HG03439 (cell line): ENCODE data around the gene GLRX5.

Experiments
- ATAC-seq: cut with Tn5 transposase; IDR thresholded peaks from one replicate; pipeline ENCODE4 v1.9.1; 2021; ENCODE audit warnings: mild to moderate bottlenecking, moderate library complexity; ENCODE audit not compliant: unreplicated experiment

The GLRX5 gene

DNA sequence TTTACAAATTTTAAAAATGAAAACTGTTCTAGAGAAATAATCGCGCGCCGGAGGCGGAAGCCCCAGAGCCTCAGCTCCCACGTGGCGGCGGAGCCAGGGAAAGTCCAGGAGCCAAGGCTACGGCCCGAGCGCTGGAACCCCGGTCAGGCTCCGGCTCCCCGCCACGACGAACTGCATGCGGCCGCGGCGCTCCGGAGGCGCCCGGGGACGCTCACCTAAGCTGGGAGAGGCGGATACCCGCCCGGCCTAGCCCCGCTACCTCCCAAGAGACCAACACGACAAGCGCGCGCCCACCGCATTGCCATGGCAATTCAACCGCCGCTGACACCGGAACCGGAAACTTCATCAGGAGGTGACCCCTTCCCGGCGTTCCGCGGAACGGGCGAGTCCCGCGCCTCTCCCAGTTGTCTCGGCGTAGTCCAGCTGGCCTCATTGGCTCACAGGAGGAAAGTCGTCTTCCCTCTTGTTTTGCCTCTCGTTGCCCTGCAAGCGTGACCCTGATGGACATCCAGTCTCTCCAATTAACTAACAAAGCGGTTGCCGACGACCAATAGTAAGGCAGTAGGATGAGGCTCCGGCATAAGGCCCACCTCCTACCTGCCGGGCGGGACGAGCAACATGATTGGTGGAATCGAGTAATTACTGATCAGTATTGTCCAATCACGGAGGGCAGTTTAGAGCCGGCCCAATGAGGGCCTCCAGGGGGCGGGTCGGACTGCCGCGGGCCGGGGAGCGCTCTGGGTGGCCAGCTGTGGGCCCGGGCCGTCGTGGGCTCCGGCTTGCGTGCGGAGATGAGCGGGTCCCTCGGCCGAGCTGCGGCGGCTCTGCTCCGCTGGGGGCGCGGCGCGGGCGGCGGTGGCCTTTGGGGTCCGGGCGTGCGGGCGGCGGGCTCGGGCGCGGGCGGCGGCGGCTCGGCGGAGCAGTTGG lies at the start of gene GLRX5:
TSS of gene GLRX5 (plus strand) at position 752 of the 927 bp plus-strand sequence. CDS start at position 792, 40 bp downstream.
- peak; percentile 91 for ATAC-seq

DNA sequence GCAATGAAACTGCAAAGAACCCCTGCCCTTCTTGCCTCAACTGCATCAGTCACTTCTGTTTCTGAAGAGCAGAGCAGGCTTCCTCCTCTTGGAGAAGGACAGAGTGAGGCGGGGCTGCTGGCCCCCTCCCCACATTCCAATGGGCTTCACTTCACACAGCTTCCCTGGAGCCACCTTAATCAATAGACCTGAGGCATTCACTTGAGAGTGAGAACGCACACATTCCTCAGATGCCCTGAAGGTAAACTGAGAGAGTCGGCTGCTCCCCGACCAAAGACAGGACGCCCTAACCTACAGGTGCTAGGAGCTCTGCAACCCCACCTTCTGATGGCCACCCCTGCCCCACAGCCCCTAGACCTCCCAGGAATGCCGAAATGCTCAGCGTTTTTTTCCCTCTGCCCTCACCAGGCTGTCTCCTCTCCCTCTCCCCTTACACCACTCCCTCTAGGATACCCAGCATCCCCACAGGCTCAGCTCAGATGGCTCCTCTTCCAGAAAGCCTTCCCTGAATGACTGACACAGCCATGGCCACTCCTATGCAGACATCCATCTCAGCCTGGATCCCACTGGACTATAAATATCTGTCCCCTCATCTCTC lies 49.5 kb upstream of the GLRX5 start:
- ATAC-seq: no peak

DNA sequence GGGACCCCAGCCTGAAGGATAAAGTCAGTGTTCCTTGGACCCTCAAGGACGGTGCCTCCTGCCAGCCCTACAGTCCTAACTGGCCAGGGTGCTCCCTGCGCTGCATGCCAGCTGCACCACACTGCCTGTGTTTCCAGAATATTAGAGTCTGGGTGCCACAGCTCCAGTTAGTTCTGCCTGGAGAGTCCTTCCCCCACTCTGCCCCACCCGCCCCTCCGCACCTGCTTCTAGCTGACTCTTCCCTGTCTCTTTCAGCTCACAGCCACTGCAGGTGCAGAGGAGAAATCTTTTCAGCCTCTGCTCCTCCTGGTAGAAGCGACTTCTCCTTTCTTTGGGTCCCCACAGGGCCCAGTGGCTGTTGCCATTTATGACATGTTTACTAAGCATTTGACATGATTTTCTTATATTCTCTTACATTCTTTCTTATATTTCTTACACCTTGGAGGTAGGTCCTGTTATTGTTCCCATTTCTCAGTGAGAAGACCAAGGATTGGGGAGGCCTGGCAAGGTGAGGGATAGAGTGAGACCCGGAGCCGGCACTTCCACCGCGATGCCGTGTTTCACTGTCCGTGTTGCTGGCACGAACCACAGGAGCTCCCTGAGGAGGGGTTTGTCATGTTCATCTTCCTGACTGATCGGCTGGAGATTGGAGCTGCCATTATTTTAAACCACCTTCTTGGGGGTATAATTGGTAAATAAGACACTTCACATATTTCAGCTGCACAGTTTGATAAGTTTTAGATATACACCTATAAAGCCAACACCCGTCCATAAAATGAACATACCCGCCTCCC lies 47.8 kb upstream of the GLRX5 start:
- no peak for ATAC-seq

DNA sequence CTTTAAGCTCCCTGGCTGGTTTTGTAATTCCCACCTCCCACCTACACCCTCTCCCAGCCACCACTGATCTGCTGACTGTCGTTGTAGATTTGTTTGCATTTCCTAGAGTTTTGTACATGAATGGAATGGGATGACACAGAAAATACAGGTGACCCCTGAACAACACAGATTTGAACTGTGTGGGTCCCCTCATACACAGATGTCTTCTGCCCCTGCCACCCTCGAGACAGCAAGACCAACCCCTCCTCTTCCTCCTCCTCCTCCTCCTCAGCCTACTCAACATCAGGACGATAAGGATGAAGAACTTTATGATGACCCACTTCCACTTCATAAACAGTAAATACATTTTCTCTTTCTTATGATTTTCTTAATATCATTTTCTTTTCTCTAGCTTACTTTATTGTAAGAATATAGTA lies 47.2 kb upstream of the GLRX5 start:
- no peak for ATAC-seq

DNA sequence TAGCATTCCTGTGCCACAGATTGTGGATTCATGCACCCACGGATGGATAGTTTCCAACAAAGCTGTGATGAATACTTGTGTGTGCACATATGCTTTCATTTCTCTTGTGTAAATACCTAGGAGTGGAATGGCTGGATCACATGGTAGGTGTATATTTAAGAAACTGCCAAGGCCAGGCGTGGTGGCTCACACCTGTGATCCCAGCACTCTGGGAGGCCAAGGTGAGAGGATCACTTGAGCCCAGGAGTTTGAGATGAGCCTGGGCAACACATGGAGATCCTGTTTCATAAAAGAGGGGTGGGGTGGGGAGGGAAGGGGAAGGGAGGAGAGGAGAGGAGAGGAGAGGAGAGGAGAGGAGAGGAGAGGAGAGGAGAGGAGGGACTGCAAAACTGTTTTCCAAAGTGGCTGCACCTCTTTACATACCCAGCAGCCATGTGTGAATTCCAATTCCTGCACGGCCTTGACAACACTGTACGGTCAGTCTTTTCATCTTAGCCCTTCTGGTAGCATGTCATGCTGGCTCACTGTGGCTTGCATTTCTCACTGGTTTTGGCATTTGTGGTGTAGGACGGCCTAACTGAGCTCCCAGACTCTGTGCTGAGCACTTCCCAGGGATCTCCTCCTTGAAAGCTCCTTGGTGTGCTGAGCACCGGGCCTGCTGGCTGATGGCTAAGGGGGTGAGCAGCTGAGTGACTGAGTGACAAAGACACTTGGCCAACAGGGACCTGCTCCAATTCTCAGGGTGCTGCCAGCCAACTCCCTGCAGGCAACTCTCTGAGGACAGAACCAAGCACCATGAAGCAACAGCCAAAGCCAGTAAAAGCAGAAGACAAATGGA lies 46.3 kb upstream of the GLRX5 start:
- no peak for ATAC-seq

DNA sequence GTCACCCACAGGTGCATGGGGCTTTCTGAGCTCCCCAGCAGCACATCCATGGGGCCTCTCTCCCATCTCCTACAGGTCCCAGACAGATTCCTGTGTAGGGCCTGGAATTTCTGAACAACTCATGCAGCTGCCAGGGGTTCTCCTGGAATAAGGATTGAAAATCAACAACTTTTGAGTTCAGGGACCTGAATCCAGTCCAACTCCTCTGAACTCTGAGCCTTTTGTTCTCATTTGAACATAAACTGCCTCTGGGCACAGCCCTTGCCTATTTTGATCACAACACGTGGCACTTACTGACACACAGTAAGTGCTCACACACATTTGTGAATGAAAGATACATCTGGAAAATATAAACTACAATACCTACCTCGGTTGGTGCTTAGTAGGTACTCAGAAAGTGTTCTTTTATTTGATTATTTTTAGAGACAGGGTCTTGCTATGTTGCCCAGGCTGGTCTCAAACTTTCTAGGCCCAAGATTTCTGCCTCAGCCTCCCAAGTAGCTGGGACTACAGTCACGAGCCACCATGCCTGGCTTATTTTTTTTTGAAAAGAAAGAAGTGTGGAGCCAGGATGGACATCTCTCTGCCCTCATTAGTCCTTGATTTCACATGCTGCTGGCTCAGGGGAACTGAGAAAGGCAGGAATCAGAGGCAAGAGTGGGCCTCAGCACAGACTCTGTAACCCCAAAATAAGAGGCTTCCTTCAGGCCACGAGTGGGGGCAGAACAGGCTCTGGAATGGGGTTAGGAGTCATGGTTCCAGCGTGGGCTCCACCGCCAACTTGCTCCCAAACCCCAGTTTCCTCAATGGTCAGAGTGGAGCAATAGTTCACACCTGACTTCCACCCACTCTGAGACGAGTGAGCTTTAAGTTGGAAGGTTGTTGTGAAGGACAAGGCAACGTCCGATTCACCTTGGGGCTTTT lies 45.4 kb upstream of the GLRX5 start:
- no peak for ATAC-seq

DNA sequence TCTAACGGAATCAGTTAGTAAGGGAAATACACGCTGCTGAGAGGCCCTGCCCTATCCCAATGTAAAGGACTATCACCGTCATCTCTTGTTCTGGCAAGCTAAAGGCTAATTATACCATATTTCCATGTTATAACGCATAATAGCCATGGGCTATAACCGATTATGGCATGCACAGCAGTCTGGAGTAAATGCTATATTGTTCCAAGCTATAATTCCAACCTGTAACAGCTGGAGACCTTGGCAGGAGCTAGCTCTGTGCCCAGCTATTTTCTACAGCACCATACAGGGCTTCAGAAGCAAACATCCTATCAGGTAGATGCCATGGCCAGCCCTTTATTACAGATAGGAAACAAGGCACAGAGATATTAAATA lies 44.7 kb upstream of the GLRX5 start:
- no peak for ATAC-seq

DNA sequence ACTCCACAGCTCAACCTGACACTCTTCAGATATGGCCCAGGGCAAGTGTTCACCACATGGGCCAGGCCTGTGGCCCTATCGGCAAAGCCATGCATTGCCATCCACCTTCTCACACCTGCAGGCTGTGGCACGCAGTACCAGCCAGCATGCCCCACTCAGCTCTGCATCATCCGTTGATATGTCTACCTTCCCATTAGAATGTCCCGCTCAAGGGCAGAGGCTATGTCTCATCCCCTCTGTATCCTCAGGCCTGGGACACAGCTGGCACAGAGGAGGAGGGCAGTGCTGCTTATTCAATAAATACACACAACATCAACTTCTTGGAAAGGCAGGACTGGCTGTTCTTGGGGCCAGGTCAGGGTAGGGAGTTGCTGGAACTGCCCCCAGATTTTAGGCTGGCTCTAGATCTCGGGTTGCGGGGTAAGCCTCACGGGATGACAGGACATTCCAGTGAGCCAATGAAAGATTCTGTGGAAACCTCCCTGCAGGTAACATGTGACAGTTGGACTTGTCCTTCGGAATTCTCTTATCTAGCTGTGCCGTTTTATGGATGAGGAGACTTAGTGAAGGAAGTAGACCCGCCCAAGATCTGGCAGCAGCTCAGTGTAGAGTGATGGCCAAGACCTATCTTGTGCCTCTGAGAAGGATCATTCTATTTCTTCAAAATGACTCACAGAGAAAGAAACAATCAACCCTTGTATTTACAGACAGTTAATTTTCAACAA lies 44.0 kb upstream of the GLRX5 start:
- no peak for ATAC-seq

DNA sequence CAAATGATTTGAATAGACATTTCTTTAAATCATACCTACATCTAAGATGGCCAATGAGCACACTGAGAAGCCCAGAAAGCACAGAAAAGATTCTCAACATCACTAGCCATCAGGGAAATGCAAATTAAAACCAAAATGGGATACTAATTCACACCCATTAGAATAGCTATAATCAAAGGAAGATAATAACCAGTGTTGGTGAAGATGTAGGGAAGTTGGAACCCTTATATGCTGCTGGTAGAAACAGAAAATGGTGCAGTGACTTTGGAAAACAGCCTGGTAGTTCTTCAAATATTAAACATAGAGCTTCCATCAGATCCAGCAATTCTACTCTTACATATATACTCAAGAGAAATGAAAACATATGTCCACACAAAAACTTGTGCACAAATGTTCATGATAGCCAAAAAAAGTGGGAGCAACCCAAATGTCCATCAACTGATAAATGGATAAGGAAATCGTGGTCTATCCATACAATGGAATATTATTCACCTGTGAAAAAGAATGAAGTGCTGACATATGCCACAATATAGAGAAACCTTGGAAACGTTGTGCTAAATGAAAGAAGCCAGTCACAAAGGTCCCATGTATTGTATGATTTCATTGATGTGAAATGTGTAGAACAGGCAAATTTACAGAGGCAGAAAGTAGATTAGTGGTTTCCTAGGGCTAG lies 42.8 kb upstream of the GLRX5 start:
- no peak for ATAC-seq

DNA sequence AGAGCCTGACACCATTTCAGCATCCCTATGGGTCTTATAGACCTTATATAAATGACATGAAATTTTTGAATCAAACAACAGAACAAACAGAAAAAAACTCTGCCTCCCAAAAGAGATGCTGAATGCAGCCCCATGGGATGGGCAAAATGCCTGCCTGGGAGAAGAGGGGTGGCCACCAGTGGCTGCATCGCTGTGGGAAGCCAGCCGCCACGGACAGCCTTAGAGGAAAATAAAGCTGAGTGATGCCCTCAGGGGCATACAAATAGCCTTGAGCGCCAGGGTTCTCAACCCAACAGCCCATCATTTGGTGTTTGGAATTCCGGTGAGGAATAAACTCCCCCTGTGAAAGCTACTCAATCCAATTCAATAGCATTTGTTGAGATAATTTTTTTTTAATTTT lies 41.3 kb upstream of the GLRX5 start:
- no peak for ATAC-seq

DNA sequence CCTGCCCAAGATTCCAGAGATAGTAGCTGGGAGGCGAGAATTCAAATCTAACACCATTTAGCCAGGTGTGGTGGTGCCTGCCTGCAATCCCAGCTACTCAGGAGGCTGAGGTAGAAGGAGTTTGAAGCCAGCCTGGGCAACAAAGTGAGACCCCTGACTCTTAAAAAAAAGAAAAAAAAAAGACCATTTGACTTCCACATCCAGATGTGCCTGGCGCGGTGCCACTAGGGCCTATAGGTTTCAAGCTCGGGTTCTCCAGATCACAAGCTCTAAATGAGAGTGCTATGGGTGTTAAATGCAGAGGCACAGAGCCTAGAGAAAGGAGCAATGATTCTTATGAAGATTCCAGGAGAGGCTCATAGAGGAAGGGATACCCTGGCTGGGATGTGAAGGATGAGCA lies 40.9 kb upstream of the GLRX5 start:
- ATAC-seq: no peak

DNA sequence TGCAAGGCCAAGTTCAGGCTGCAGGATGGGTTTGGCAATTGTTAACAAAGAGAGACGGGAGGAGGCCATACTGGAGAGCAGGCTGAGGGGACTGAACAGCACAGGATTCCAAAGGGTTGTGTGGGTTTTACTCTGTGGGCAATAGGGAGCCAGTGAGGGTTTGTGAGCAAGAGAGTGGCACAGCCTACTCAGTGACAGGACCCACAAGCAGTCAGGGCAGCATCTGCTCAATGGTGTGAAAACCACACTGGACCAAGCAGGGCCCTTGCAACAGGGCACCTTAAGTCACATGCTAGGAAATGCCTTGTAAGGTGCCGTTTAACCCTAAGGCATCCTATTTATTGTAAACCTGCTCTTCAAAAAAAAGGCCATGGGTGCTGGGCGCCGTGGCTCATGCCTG lies 40.4 kb upstream of the GLRX5 start:
- no peak for ATAC-seq

DNA sequence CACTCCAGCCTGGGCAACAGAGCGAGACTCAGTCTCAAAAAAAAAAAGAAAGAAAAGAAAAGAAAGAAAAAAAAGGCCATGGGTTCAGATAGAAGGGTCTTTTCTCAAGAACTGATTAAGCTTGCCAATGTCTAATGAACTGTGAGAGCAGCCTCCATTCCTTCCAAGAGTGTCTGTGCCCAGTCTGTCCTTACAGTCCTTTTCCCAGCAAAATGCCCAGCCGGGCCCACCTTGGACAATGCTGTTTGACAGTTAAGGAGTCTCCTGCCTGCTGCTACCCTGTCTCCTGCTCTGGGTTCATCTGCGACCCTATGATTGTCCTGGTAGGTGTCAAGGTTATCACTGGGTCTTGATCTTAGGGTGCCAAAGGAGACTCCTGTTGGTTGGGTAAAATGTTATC lies 39.8 kb upstream of the GLRX5 start:
- no peak for ATAC-seq

DNA sequence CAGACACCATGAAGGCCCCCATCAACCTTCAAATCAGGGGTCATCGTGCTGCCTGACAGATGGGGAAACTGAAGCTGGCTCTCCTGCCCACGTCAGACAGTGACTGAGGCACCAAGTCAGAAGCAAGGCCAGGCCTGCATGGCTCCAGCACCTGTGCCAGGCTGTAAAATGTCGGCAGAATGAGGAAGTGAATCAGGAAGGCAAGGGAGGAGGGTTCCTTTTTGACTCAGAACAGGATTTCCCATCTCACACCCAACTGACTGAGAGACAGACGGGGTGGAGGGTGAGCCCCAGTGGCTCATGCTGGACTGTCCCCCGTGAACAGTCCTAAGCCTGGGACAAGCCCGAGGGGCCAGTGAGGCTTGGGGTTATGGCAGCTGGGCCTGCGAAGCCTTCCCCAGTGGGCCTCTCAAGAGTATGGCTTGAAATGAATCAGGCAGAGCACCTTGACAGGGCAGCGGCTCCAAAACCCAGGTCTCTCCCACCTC lies 39.3 kb upstream of the GLRX5 start:
- ATAC-seq: peak; percentile 79

DNA sequence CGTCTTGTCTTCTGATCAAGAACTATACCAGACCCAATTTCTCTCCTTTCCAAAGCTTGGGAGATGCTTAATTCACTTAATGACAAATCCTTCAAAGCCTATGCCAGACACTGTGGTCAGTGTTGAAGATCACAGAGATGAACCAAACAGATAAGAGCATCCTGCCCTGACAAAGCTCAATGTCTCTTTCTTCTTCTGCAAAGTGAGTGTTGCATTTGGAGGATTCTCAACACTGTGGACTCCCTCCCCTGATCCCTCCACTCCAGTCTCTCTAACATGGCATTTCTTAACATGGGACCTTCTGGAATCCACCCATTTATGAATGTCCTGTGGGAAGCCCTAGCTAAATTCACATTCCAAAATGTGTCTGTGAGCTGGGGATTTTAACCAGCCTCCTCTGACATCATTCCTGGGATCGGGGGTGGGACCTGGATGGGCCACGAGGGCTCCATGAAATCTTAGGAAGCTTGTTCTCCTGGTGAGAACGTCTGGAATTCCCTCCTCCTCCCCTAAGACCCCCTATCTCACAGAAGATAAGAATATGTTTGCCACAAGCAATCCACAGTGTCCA lies 38.7 kb upstream of the GLRX5 start:
- ATAC-seq: peak; percentile 1

DNA sequence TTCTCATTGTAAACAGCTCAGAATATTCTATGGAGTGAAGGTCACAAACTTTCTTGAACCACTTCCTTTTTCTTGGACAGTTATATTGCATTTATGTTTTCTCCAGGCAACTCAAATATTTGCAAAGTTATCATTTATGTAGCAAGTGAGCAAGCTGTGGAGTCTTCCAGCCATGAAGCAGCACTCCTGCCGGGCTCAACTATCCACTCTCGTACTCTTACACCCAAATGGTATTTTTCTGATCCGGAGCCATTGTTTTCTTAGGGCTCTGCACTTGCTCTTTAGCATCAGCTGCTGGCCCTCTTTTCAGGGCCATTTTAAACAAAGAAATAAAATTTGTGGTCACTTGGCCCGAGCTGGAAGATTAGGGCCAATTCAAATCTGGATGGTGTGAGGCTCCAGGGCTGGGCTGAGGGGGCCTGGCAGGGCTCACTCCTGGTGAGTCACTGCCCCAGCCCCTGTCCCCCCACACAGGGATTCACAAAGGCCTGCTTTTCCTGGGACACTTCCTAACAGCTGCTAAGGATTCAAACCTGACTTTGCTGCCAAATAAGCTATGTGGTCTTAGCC lies 38.1 kb upstream of the GLRX5 start:
- ATAC-seq: no peak

DNA sequence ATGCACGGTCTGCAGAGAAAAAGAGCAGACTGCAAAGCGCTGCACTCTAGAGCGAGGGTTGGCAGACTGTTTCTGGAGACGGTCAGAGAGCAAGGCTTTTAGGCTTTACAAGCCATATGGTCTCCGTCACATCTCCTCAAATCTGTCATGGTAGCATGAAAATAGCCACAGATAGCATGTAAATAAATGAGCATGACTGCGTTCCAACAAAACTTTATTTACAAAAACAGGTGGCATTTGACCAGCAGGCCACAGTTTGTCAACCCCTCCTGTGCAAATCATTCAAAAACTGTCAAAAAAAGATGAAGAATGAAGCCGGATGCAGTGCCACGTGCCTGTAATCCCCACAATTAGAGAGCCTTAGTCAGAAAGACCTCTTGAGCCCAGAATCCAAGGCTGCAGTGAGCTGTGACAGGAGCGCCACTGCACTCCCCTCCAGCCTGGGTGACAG lies 37.3 kb upstream of the GLRX5 start:
- no peak for ATAC-seq
